Kidney epithelial cell (primary cell): ENCODE data around the gene COL13A1. TPM values are rescaled to one million over a fixed set of nuclear protein-coding genes. Genes with fewer than 3 reads are reported as not detected.

ENCODE experiments used
- DNase-seq: peaks from one replicate; pipeline ENCODE4 v3.0.0-alpha.2; 2010; ENCODE audit warnings: low read depth
- H3K27me3 ChIP-seq: 2 replicates; pipeline ENCODE4 v1.6.0; 2011; ENCODE audit warnings: low read length; ENCODE audit not compliant: control insufficient read depth, insufficient read depth
- H3K36me3 ChIP-seq: 2 replicates; pipeline ENCODE4 v1.5.1; 2011; ENCODE audit warnings: low read length; ENCODE audit not compliant: control insufficient read depth, insufficient read depth
- H3K4me3 ChIP-seq: 2 replicates; pipeline ENCODE4 v1.5.1; 2011; ENCODE audit warnings: low read depth, mild to moderate bottlenecking, control low read depth, low read length
- total RNA-seq: library from RNA; depleted of rRNA; stranded (reverse); fragments of >200 nt; gene quantifications from 2 replicates; pipeline ENCODE4 v1.2.3, GENCODE V29; 2015
- TF ChIP-seq, protein P1 (sequence below): IDR thresholded peaks from 2 replicates; pipeline ENCODE4 v1.5.1; 2011; ENCODE audit warnings: mild to moderate bottlenecking, moderate library complexity, low read length, control low read depth, inconsistent platforms; ENCODE audit not compliant: insufficient read depth, poor library complexity, severe bottlenecking

Gene COL13A1
- total RNA-seq, 1 donor from 2014 or later = 1.7 TPM

DNA sequence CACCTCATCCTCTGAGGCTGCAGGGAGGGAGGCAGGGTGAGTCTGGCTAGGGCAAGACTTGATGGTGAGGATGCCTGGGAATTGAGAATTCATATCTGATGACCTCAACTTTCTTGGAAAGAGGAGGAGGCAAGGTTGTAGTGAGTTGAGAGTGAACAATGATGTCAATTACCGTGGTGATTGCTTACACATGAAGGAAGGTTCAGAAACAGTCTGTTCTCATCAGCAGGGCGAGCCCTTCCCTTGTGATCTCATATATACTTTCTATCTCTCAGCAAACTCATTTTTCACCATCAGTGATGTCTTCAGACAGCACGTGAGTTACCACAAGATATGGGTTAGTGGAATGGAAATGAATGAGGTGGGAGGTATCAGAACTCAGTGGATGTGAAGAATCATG lies 20.1 kb upstream of the COL13A1 start:
- no peak overlapping the region for H3K4me3 ChIP-seq
- H3K36me3 ChIP-seq = no peaks in the 10 kb centered on the region
- TF ChIP-seq, protein P1, sequence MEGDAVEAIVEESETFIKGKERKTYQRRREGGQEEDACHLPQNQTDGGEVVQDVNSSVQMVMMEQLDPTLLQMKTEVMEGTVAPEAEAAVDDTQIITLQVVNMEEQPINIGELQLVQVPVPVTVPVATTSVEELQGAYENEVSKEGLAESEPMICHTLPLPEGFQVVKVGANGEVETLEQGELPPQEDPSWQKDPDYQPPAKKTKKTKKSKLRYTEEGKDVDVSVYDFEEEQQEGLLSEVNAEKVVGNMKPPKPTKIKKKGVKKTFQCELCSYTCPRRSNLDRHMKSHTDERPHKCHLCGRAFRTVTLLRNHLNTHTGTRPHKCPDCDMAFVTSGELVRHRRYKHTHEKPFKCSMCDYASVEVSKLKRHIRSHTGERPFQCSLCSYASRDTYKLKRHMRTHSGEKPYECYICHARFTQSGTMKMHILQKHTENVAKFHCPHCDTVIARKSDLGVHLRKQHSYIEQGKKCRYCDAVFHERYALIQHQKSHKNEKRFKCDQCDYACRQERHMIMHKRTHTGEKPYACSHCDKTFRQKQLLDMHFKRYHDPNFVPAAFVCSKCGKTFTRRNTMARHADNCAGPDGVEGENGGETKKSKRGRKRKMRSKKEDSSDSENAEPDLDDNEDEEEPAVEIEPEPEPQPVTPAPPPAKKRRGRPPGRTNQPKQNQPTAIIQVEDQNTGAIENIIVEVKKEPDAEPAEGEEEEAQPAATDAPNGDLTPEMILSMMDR = no peak
- DNase-seq = no peak
- H3K27me3 ChIP-seq = peaks cover 14% of the 10 kb centered on the region

DNA sequence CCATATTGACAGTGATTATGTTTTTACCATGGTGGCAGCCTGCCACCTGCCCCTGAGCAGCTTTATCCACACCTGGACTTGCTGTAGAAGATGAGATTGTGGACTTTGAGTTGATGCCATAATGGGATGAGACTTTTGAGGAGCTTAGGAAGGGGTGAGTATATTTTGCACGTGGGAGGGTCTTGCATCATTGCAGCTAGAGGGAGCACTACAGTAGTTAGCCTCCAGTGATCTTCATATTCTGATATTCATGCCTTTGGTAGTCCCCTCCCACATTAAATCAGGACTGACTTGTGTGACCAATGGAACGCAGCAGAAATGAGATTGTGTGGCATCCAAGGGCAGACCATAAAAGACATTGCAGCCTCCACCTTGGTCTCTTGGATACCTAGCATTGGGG lies 18.2 kb upstream of the COL13A1 start:
- H3K36me3 ChIP-seq = no peaks in the 10 kb centered on the region
- H3K4me3 ChIP-seq = no peak overlapping the region

DNA sequence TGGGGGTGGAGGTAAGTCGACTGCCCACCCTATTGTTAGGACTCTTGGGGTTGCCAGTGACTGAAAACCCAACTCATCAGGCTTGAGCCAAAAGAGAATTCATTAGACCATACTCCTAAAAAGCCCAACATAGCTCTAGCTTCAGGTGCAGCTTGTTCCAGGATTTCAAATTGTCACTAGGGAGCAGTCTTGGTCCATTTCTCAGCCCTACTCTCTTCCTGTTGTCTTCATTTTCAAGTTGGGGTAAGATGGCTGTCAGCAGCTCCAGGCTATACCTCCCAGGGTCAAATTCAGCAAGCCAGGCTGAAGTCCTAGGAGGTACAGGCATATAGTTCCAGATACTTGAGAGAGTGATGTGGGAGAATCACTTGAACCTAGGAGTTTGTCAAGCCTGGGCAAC lies 14.9 kb upstream of the COL13A1 start:
- H3K36me3 ChIP-seq = no peaks in the 10 kb centered on the region

More for the DNA sequence above, 18.2 kb upstream of the COL13A1 start:
- no peak for DNase-seq
- peaks cover 17% of the 10 kb centered on the region for H3K27me3 ChIP-seq
- TF ChIP-seq, protein P1 = no peak

DNA sequence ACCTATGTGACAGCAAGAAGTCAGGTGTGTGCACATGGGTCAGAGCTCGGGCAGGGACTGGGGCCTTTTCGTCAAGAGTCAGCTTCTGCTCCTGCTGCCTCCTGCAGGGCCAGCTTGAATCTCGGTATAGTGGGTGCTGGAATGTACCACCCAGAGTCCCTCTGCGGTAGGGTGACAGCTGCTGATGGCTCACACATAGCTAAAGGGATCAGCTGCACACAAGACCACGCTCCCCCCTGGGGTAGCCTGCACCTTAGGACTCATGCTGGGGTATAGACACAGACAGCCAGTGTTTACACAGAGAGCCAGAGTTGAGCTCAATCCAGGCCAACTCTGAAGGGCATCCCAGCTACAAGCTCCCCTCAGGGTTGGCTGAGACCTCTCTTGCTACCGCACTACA lies 14.0 kb upstream of the COL13A1 start:
- no peak for DNase-seq
- TF ChIP-seq, protein P1 = no peak
- Histone ChIP-seq H3K4me3 (no peak overlapping the region), H3K27me3 (peaks cover 14% of the 10 kb centered on the region), H3K36me3 (no peaks in the 10 kb centered on the region)

More for the DNA sequence above, 14.9 kb upstream of the COL13A1 start:
- H3K27me3 ChIP-seq = peaks cover 12% of the 10 kb centered on the region
- DNase-seq = no peak
- H3K4me3 ChIP-seq = no peak overlapping the region
- TF ChIP-seq, protein P1 = peak; percentile 27

DNA sequence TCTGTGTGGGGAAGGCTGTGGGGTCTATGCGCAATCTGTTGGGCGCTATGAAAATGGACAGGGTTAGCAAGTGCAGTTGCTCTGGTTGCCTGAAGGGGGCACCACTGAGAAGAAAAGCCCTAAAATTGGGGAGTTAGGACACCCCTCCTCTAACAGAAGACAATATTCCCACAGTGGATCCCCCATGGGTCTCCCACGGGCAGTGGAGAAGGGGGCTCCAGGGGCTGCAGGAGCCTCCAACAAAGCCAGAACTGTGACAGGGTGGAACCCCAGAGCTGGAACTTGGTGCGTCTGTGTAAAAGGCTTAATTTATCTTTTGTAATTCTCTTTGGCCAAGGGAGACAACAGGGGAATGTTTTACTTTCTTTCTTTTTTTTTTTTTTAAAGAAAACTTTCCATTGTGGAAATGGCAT lies 12.5 kb upstream of the COL13A1 start:
- no peak overlapping the region for H3K4me3 ChIP-seq
- peaks cover 11% of the 10 kb centered on the region for H3K27me3 ChIP-seq
- no peak for DNase-seq
- TF ChIP-seq, protein P1 = peak; percentile 62
- no peaks in the 10 kb centered on the region for H3K36me3 ChIP-seq

DNA sequence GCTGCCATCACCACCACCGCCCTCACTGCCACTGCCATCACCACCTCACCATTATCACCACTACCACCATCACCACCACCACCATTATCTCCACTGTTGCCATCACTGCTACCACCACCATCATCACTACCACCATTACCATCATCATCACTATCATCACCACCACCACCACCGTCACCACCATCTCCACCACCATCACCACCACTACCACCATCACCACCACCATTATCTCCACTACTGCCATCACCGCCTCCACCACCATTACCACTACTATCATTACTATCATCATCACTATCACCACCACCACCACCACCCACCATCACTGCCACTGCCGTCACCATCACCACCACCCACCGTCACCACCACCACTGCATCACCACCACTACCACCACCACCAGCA lies 9.9 kb upstream of the COL13A1 start:
- H3K27me3 ChIP-seq = peaks cover 5% of the 10 kb centered on the region
- H3K4me3 ChIP-seq = no peak overlapping the region
- no peaks in the 10 kb centered on the region for H3K36me3 ChIP-seq
- TF ChIP-seq, protein P1 = no peak
- DNase-seq = no peak
